ENCODE results near the gene AP4E1. TPM values are rescaled to one million over a fixed set of nuclear protein-coding genes. Genes with fewer than 3 reads are reported as not detected.
"Not testable (repeated sequence)": the region's sequence is repeated elsewhere in the genome, so short reads cannot be mapped to it uniquely, and the experiment has no call there.

AP4E1 gene
- total RNA-seq, 4 donors from 2014 or later: 10.2 to 15.3 (median 12.6) TPM

DNA sequence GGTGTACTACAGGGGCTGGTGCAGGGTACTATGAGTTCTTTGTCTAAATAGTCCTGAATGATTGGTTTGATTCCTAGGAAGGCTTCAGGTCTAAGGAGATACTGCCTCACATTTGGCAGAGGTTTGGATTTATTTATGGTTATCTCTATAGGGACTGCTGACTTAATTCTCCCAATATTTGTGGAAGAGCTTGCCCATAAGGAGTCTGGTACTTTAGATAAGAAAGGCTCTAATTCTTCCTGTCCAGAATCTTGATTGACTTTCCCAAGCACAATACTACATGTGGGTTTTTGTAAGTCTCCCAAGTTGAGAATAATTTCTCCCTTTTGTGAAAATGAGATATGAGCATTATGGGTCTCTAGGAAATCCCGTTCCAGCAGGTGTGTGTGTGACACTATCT, 36.7 kb upstream of the AP4E1 start:
- DNase-seq (ENCODE audit: low spot score in 2 of 2): no peak
- Histone ChIP-seq H3K27ac (no peak overlapping the region), H3K4me1 (peaks cover 0 to 16% (median 8%) of the 10 kb centered on the region in 4 donors), H3K27me3 (no peaks in the 10 kb centered on the region), H3K9me3 (no peaks in the 10 kb centered on the region), H3K36me3 (no peaks in the 10 kb centered on the region), H3K4me3 (no peak overlapping the region)
- TF ChIP-seq, protein P1, sequence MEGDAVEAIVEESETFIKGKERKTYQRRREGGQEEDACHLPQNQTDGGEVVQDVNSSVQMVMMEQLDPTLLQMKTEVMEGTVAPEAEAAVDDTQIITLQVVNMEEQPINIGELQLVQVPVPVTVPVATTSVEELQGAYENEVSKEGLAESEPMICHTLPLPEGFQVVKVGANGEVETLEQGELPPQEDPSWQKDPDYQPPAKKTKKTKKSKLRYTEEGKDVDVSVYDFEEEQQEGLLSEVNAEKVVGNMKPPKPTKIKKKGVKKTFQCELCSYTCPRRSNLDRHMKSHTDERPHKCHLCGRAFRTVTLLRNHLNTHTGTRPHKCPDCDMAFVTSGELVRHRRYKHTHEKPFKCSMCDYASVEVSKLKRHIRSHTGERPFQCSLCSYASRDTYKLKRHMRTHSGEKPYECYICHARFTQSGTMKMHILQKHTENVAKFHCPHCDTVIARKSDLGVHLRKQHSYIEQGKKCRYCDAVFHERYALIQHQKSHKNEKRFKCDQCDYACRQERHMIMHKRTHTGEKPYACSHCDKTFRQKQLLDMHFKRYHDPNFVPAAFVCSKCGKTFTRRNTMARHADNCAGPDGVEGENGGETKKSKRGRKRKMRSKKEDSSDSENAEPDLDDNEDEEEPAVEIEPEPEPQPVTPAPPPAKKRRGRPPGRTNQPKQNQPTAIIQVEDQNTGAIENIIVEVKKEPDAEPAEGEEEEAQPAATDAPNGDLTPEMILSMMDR (IDR thresholded peaks at IDR 0.05): no peak
- TF ChIP-seq EP300 (IDR thresholded peaks at IDR 0.05) (no peak), POLR2A (IDR thresholded peaks at IDR 0.05) (no peak)
- WGBS, 2 donors: 93 to 97% methylated on average over 1 of the region's 1 CpG

DNA sequence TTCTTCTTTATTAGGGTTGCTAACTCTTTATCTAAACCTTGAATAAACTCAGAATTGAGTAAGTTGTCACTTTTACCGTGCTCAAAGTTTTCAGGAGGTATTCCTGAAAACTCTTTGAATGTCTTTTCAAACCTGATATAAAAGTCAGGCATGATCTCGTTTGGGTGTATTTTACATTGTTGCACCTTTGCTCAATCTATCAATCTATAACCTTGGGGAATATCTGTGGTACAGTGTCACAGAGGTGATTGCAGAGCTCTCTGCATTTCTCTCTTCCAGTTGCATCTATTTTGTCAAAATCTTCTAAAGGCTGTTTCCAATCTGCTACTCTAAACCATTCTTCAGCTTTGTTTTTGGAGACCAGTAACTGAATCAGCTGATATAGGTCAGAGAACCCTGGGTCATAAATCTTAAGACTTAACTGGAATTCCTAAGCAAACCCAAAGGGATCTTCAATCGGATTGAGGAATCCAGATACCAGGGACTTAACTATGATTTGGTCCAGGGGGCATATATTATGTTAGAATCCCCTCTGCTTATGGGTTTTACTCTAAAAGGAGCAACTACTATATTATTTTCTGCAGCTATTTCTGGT, 35.6 kb upstream of the AP4E1 start:
- WGBS, 2 donors: 66 to 75% methylated on average over 3 of the region's 3 CpGs
- TF ChIP-seq, protein P1 (IDR thresholded peaks at IDR 0.05): no peak
- no peak for TF ChIP-seq POLR2A (IDR thresholded peaks at IDR 0.05)
- no peak for TF ChIP-seq EP300 (IDR thresholded peaks at IDR 0.05)
- H3K4me1 ChIP-seq: peaks cover 0 to 20% (median 8%) of the 10 kb centered on the region in 4 donors
- H3K9me3 ChIP-seq: no peaks in the 10 kb centered on the region
- no peaks in the 10 kb centered on the region for H3K36me3 ChIP-seq
- no peak for DNase-seq (ENCODE audit: low spot score in 2 of 2)
- H3K4me3 ChIP-seq: no peak overlapping the region
- peak overlapping the region in 1 of 4 donors; percentile 2 for H3K27ac ChIP-seq
- no peaks in the 10 kb centered on the region for H3K27me3 ChIP-seq

DNA sequence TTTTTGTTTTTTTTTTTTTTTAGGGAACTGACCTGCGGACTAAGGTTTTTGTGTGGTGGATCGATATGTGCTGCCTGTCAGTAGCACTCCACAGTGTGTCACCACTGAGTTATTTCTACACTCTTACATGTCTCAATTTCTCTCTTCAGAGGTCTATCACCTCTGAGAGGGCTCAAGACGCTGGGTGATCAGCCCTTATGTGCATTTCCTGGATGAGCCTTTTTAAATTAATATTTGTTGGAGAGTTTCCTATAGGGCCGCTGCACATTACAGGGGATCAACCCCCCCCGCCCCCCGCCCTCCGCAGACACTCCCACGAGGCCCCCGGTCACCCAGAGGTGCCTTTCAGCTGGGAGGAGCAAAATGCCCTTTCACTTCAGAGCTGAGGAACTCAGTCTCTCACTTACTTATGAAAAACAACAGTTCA, 34.5 kb upstream of the AP4E1 start:
- peak overlapping the region in 2 of 4 donors; percentile 3 to 49 for H3K27ac ChIP-seq

DNA sequence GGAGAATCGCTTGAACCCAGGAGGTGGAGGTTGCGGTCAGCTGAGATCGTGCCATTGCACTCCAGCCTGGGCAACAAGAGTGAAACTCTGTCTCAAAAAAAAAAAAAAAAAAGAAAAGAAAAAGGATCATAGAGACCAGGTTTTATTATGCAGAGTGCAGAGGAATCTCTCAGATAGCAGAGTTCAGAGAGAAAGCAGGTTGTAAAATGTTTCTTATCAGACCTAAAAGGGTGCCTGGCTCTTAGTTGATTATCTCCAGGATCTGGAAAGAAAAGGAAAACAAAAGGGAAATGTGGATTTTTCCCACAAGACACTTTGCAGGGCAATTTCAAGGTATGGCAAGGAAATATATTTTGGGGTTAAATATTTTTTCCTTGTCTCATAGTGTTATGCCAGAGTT, 33.2 kb upstream of the AP4E1 start:
- H3K4me3 ChIP-seq; H3K36me3 ChIP-seq; H3K27me3 ChIP-seq; H3K27ac ChIP-seq; H3K9me3 ChIP-seq; DNase-seq (ENCODE audit: low spot score in 2 of 2): not testable (repeated sequence)
- H3K4me1 ChIP-seq: peaks cover 0 to 20% (median 8%) of the 10 kb centered on the region in 4 donors
- 94 to 97% methylated on average over 3 of the region's 3 CpGs for WGBS, 2 donors

More for the DNA sequence above, 34.5 kb upstream of the AP4E1 start:
- Histone ChIP-seq H3K36me3 (no peaks in the 10 kb centered on the region), H3K4me1 (peaks cover 0 to 20% (median 8%) of the 10 kb centered on the region in 4 donors), H3K9me3 (no peaks in the 10 kb centered on the region), H3K4me3 (peak overlapping the region in 1 of 4 donors; percentile 18), H3K27me3 (no peaks in the 10 kb centered on the region)
- DNase-seq (ENCODE audit: low spot score in 2 of 2): no peak
- WGBS, 2 donors: 24 to 27% methylated on average over 8 to 9 of the region's 9 CpGs
- TF ChIP-seq POLR2A (IDR thresholded peaks at IDR 0.05) (no peak), EP300 (IDR thresholded peaks at IDR 0.05) (no peak)
- TF ChIP-seq, protein P1 (IDR thresholded peaks at IDR 0.05): no peak

DNA sequence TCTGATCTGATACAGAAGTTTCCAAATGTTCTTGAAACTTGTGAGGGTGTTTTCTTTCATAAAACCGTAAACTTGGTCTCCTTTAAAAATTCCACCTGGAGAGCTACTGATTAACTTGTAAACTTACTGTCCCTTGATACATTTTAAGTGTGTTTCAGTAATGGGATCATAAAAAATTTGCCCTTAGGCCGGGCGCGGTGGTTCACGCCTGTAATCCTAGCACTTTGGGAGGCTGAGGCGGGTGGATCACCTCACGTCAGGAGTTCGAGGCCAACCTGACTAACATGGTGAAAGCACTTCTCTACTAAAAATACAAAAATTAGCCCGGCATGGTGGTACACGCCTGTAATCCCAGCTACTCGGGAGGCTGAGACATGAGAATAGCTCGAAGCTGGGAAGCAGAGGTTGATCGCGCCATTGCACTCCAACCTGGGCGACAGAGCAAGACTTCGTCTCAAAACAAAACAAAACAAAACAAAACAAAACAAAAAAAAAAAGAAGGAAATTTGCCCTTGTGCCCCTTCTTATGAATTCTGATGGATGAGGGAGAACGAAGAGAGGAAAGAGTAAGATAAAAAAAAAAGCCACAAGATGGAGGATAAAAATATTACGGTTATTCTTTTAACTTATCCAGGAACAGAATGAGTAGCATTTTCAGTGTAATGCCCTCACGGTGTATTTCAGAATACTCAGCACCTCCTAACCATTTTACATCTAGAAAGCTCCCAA, 32.1 kb upstream of the AP4E1 start:
- WGBS, 2 donors: 77% methylated on average over 19 of the region's 19 CpGs
- H3K4me1 ChIP-seq: peaks cover 0 to 20% (median 8%) of the 10 kb centered on the region in 4 donors
- H3K4me3 ChIP-seq: peak overlapping the region in 2 of 4 donors; percentile 16 to 43
- no peak for TF ChIP-seq EP300 (IDR thresholded peaks at IDR 0.05)
- TF ChIP-seq, protein P1 (IDR thresholded peaks at IDR 0.05): no peak
- DNase-seq (ENCODE audit: low spot score in 2 of 2): no peak
- H3K27ac ChIP-seq: peak overlapping the region in 2 of 4 donors; percentile 72 to 77
- no peaks in the 10 kb centered on the region for H3K27me3 ChIP-seq
- no peaks in the 10 kb centered on the region for H3K36me3 ChIP-seq
- H3K9me3 ChIP-seq: no peaks in the 10 kb centered on the region

Data from tibial nerve (tissue), 4 donors.